Measurements from ENCODE around the gene NINJ1. TPM values are rescaled to one million over a fixed set of nuclear protein-coding genes. Genes with fewer than 3 reads are reported as not detected.

NINJ1 gene
- total RNA-seq, 4 donors from 2014 or later: 28.5 to 58.5 (median 45.7) TPM

GRCh38 chr9:93132287-93132927 lies 1.6 kb downstream of the NINJ1 start:
- no peak for TF ChIP-seq POLR2A (IDR thresholded peaks at IDR 0.05)
- TF ChIP-seq CTCF (IDR thresholded peaks at IDR 0.05 in 4 of 5, conservative IDR thresholded peaks at IDR 0.05 in 1 of 5): no peak
- Histone ChIP-seq H3K9me3 (no peaks in the 10 kb centered on the region), H3K4me1 (peaks cover 75 to 81% of the 10 kb centered on the region in 2 donors), H3K36me3 (no peaks in the 10 kb centered on the region), H3K27ac (peak overlapping the region; percentile 95 to 99 (median 96)), H3K27me3 (no peaks in the 10 kb centered on the region), H3K4me3 (peak overlapping the region; percentile 69 to 91 (median 86))
- intact Hi-C loops (cut with DNase I; ENCODE audit: low total_unique reads): loop anchor here (5.0 kb wide), 1 partner anchor 35 kb away; the partner anchor contains the start of gene CARD19
- in situ Hi-C loops (cut with MboI; ENCODE audit: low sequenced_read_pairs in 4 of 4): no loop called here
- DNase-seq (peak in 1 of 2 donors; percentile 60), ATAC-seq (no peak)

- no peak for ATAC-seq
Measured at GRCh38 chr9:93131599-93132286, 2.3 kb downstream of the NINJ1 start.

GRCh38 chr9:93130861-93131481 lies 3.1 kb downstream of the NINJ1 start:
- no peak for TF ChIP-seq CTCF (IDR thresholded peaks at IDR 0.05 in 4 of 5, conservative IDR thresholded peaks at IDR 0.05 in 1 of 5)
- no peak for TF ChIP-seq POLR2A (IDR thresholded peaks at IDR 0.05)
- no peaks in the 10 kb centered on the region for H3K27me3 ChIP-seq
- DNase-seq: peak in 1 of 2 donors; percentile 46
- H3K4me3 ChIP-seq: no peak overlapping the region
- in situ Hi-C loops (cut with MboI; ENCODE audit: low sequenced_read_pairs in 4 of 4): no loop called here
- H3K27ac ChIP-seq: peak overlapping the region; percentile 61 to 98 (median 95)
- peaks cover 79 to 86% of the 10 kb centered on the region in 2 donors for H3K4me1 ChIP-seq
- H3K36me3 ChIP-seq: no peaks in the 10 kb centered on the region
- H3K9me3 ChIP-seq: no peaks in the 10 kb centered on the region
- intact Hi-C loops (cut with DNase I; ENCODE audit: low total_unique reads): loop anchor here (2.0 to 5.0 kb wide), 2 partner anchors 22 to 34 kb away; partner anchors contain the start of gene CARD19
- no peak for ATAC-seq

More at GRCh38 chr9:93131599-93132286, 2.3 kb downstream of the NINJ1 start:
- Histone ChIP-seq H3K4me3 (peak overlapping the region in 2 of 4 donors; percentile 81 to 91), H3K9me3 (no peaks in the 10 kb centered on the region), H3K27ac (peak overlapping the region; percentile 95 to 99 (median 96)), H3K4me1 (peaks cover 82 to 87% of the 10 kb centered on the region in 2 donors), H3K27me3 (no peaks in the 10 kb centered on the region), H3K36me3 (no peaks in the 10 kb centered on the region)
- intact Hi-C loops (cut with DNase I; ENCODE audit: low total_unique reads): loop anchor here (2.0 to 5.0 kb wide), 2 partner anchors 23 to 34 kb away; partner anchors contain the start of gene CARD19
- TF ChIP-seq POLR2A (IDR thresholded peaks at IDR 0.05) (no peak), CTCF (IDR thresholded peaks at IDR 0.05 in 4 of 5, conservative IDR thresholded peaks at IDR 0.05 in 1 of 5) (no peak)
- DNase-seq: no peak
- in situ Hi-C loops (cut with MboI; ENCODE audit: low sequenced_read_pairs in 4 of 4): no loop called here

- DNase-seq (peak in 1 of 2 donors; percentile 62), ATAC-seq (no peak)
- in situ Hi-C loops (cut with MboI; ENCODE audit: low sequenced_read_pairs in 4 of 4) (no loop called here), intact Hi-C loops (cut with DNase I; ENCODE audit: low total_unique reads) (loop anchor here (2.0 to 5.0 kb wide), 2 partner anchors 21 to 33 kb away; partner anchors contain the start of gene CARD19)
- no peak overlapping the region for H3K4me3 ChIP-seq
- H3K27me3 ChIP-seq: no peaks in the 10 kb centered on the region
- H3K27ac ChIP-seq: peak overlapping the region; percentile 61 to 98 (median 95)
- H3K9me3 ChIP-seq: no peaks in the 10 kb centered on the region
- H3K36me3 ChIP-seq: peaks cover 0 to 1% of the 10 kb centered on the region in 2 donors
- peaks cover 70 to 79% of the 10 kb centered on the region in 2 donors for H3K4me1 ChIP-seq
- no peak for TF ChIP-seq POLR2A (IDR thresholded peaks at IDR 0.05)
- no peak for TF ChIP-seq CTCF (IDR thresholded peaks at IDR 0.05 in 4 of 5, conservative IDR thresholded peaks at IDR 0.05 in 1 of 5)
Measured at GRCh38 chr9:93129691-93130500, 4.2 kb downstream of the NINJ1 start.
